ENCODE results near the gene TTYH1.

- no peak for TF ChIP-seq CTCF (IDR thresholded peaks at IDR 0.05 in 4 of 5, conservative IDR thresholded peaks at IDR 0.05 in 1 of 5)
- TF ChIP-seq POLR2A (IDR thresholded peaks at IDR 0.05): no peak
Measured at GRCh38 chr19:54366811-54367210, 48.5 kb upstream of the TTYH1 start.
